Mesothelial cell of epicardium (in vitro differentiated cells): ENCODE measurements around the gene PARD3B. TPM values are rescaled to one million over a fixed set of nuclear protein-coding genes. Genes with fewer than 3 reads are reported as not detected.

Source experiments
- DNase-seq, 2 experiments: peaks; one replicate each; pipeline ENCODE4 v3.0.0; 2021; ENCODE audit warnings: low spot score in 2 of 2; ENCODE audit not compliant: unreplicated experiment in 2 of 2
- H3K27ac Mint-ChIP-seq: 2 replicates; pipeline ENCODE4 v1.8.0; 2021; ENCODE audit warnings: mixed read lengths
- H3K27me3 Mint-ChIP-seq: 2 replicates; pipeline ENCODE4 v1.8.0; 2021; ENCODE audit warnings: low read depth, mixed read lengths
- H3K36me3 Mint-ChIP-seq: 2 replicates; pipeline ENCODE4 v1.8.0; 2021; ENCODE audit warnings: mixed read lengths
- H3K4me1 Mint-ChIP-seq: 2 replicates; pipeline ENCODE4 v1.8.0; 2021; ENCODE audit warnings: mixed read lengths
- H3K4me3 Mint-ChIP-seq: 2 replicates; pipeline ENCODE4 v1.8.0; 2021; ENCODE audit warnings: mild to moderate bottlenecking, moderate library complexity, mixed read lengths
- H3K9me3 Mint-ChIP-seq: 2 replicates; pipeline ENCODE4 v1.8.0; 2021; ENCODE audit warnings: mixed read lengths
- total RNA-seq: library from RNA; stranded (reverse); gene quantifications from 3 replicates; pipeline ENCODE4 v1.2.1, GENCODE V29; 2021
- TF ChIP-seq, protein P1 (sequence below): fragments of 200-600 bp; sonication (generic); IDR thresholded peaks from one replicate; pipeline ENCODE4 v1.5.0; 2021; ENCODE audit warnings: antibody characterized with exemption; ENCODE audit not compliant: unreplicated experiment

The PARD3B gene
- total RNA-seq, 1 donor from 2014 or later = 23.4 TPM

DNA sequence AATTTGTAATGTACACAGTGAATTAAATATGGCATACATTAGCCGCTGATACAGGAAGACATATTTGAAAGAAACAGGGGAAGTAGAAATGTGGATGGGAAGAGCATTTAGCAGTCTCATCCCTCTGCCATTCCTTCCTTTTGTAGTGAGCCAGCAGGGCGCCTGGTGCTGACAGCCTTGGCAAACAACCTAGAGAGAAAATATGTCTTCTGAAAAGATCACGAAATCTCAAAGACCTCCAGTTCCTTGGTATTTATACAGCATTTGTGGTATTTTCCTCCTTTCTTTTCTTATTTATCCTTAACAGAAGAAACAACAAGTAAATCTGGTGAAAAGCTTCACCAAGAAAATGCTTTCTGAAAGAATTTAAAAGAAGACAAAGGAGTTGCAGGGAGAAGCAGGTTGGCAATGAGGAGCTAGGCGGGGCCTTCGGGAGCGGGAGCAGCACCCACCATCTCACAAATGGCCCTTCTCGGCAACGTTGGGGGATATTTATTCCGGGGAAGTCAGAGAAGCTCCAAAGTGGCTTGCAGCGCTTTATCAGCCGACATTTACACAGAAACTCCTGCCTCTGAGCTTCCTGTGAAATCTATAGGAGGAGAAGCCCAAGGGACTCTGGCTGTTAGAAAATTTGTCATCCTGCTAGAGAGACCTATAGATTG, 731.0 kb downstream of the PARD3B start:
- Mint-ChIP-seq H3K4me3 (no peak overlapping the region), H3K4me1 (peaks cover 6% of the 10 kb centered on the region), H3K9me3 (no peaks in the 10 kb centered on the region), H3K27ac (no peak overlapping the region), H3K27me3 (no peaks in the 10 kb centered on the region), H3K36me3 (no peaks in the 10 kb centered on the region)
- DNase-seq = no peak
- TF ChIP-seq, protein P1, sequence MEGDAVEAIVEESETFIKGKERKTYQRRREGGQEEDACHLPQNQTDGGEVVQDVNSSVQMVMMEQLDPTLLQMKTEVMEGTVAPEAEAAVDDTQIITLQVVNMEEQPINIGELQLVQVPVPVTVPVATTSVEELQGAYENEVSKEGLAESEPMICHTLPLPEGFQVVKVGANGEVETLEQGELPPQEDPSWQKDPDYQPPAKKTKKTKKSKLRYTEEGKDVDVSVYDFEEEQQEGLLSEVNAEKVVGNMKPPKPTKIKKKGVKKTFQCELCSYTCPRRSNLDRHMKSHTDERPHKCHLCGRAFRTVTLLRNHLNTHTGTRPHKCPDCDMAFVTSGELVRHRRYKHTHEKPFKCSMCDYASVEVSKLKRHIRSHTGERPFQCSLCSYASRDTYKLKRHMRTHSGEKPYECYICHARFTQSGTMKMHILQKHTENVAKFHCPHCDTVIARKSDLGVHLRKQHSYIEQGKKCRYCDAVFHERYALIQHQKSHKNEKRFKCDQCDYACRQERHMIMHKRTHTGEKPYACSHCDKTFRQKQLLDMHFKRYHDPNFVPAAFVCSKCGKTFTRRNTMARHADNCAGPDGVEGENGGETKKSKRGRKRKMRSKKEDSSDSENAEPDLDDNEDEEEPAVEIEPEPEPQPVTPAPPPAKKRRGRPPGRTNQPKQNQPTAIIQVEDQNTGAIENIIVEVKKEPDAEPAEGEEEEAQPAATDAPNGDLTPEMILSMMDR = no peak

DNA sequence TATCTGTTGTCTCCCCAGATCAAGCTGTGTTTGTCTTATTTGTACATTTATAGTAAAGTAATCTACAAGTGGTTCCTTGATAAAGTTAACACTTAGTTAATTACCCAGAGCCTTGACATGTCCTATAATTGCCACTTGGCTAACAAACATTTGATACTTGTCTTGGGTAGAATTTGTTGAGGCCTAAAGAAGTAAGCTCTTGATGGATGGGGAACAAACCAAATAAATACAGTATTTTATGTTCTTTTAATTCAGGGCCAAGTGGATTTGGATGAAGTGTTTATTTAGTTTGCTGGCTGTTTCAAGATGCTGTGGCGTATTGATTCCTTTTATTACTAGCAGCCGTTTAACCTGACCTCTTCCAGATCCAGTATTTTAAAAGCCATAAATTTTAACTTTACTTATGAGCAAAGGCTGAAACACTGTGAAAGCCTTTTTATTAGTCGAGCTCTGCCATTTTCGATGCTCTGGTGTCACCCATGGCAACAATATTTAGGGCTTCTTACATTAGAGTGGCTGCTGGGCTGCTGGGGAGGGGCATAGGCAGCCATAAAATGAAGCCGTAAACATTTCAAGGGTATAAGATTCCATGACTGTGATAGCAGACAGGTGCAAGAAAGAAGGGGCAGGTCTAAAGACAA, 735.4 kb downstream of the PARD3B start:
- DNase-seq = no peak
- no peaks in the 10 kb centered on the region for H3K9me3 Mint-ChIP-seq
- no peak overlapping the region for H3K27ac Mint-ChIP-seq
- H3K36me3 Mint-ChIP-seq = no peaks in the 10 kb centered on the region
- no peak overlapping the region for H3K4me3 Mint-ChIP-seq
- TF ChIP-seq, protein P1 = no peak
- peaks cover 5% of the 10 kb centered on the region for H3K4me1 Mint-ChIP-seq
- H3K27me3 Mint-ChIP-seq = no peaks in the 10 kb centered on the region

DNA sequence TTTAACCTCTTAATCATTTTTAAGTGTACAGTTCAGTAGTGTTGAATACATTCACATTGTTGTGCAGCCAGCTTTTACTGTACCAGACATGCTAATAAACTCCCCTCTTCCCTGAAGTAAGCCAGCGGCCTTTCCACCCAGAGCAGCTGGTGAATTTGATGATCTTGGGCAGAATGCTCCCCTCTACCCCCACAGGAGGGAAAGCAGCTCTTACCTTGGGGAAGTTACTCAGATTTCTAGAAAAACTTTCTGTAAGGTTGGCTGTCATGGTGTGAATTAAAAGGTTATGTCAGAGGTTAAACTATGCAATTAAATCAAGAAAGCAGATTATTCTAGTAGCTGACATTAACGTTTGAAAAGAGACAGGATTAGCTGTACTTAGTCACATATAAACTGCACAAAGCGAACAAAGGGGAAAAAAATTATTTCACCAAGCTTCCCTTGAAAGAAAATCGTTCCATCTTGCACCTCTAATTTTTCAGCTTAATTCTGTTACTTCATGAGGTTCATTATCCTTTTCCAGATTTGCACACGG, 738.5 kb downstream of the PARD3B start:
- DNase-seq = no peak
- Mint-ChIP-seq H3K27me3 (no peaks in the 10 kb centered on the region), H3K36me3 (no peaks in the 10 kb centered on the region), H3K4me3 (no peak overlapping the region), H3K9me3 (no peaks in the 10 kb centered on the region), H3K27ac (no peak overlapping the region), H3K4me1 (peaks cover 5% of the 10 kb centered on the region)
- TF ChIP-seq, protein P1 = no peak

DNA sequence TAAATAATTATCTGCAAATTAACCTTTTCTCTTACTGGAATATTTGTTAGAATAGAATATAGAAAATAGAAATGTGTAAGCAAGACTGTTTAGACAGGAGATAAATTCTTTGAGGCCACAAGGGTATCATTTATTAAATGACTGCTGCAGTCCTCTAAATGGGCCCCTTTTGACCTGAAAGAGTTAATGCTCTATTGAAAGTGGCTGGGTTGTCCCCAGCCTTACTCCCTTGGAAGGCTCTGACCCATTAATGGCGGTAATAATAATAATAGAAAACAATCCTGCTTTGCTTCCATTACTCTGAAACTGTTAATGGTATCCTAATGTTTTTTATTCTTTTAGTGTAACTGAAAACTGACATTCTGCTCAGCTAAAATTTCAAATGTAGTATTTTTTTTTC, 739.1 kb downstream of the PARD3B start:
- H3K27ac Mint-ChIP-seq = no peak overlapping the region
- H3K4me3 Mint-ChIP-seq = no peak overlapping the region
- no peaks in the 10 kb centered on the region for H3K36me3 Mint-ChIP-seq
- H3K4me1 Mint-ChIP-seq = peaks cover 5% of the 10 kb centered on the region
- H3K27me3 Mint-ChIP-seq = no peaks in the 10 kb centered on the region
- no peak for DNase-seq
- TF ChIP-seq, protein P1 = no peak
- no peaks in the 10 kb centered on the region for H3K9me3 Mint-ChIP-seq

DNA sequence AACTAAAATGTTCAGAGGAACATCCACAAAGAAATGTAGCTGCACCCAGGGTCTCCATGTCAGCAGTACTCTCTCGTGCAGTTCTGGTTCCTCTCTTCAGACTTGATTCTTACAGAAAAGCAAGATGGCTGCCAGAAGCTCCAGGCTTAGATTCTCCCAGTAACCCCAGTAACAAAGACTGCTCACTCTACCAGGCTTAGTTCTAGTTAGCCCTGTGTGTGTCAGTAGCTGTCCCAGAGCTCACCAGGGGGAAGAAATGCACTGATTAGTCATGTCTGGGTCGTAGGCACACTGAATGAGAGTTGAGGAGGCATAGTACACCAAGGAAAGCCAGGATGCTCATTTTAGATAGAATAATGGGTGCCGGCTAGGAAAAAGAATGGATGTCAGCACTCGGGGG, 742.0 kb downstream of the PARD3B start:
- DNase-seq = no peak
- no peaks in the 10 kb centered on the region for H3K27me3 Mint-ChIP-seq
- peaks cover 8% of the 10 kb centered on the region for H3K9me3 Mint-ChIP-seq
- peaks cover 3% of the 10 kb centered on the region for H3K36me3 Mint-ChIP-seq
- H3K27ac Mint-ChIP-seq = no peak overlapping the region
- TF ChIP-seq, protein P1 = no peak
- H3K4me3 Mint-ChIP-seq = no peak overlapping the region
- peaks cover 2% of the 10 kb centered on the region for H3K4me1 Mint-ChIP-seq
